Fibroblast of lung (primary cell): ENCODE results near the gene SREK1IP1.

Experiments
- CTCF ChIP-seq, 2 donors: IDR thresholded peaks in 1 of 2; conservative IDR thresholded peaks in 1 of 2; 1 replicate in 1 of 2; 2 replicates in 1 of 2; pipeline ENCODE4 v1.5.1; 2011 to 2012; ENCODE audit warnings: low read length in 2 of 2, control low read depth in 1 of 2, inconsistent platforms in 1 of 2, low read depth in 1 of 2, mild to moderate bottlenecking in 1 of 2
- EZH2 ChIP-seq: IDR thresholded peaks from 2 replicates; pipeline ENCODE4 v1.5.1; 2012; ENCODE audit warnings: low read length, control low read depth, mild to moderate bottlenecking; ENCODE audit errors: missing control alignments

- no peak for TF ChIP-seq CTCF (conservative IDR thresholded peaks at IDR 0.05 in 1 of 2, IDR thresholded peaks at IDR 0.05 in 1 of 2; ENCODE audit: low read depth in 1 of 2, low read length in 2 of 2)
- no peak for TF ChIP-seq EZH2
Observed at GRCh38 chr5:64688391-64688790, 80.1 kb downstream of the SREK1IP1 start.
